ENCODE results near the gene RAX.

RAX gene

DNA sequence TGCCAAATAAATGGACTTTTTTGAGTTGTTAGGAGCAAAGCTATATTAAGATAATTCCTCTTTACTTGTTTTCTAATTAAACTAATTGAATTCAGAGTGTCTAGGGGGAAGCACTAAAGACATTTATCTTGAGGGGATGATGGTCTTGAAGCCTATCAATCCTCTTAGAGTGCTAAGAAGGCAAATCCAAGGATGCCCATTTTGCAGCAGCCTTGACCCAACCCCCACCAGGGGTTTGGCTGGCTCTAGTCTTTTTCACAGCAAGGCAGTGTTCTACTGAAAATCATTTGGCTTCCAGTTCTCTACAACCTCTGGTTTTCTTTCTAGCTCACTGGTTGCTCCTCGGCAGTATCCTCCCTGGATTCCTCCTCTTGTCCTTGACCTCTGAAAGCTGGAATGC lies 6.5 kb upstream of the RAX start:
- no peaks in the 10 kb centered on the region for H3K36me3 ChIP-seq (ENCODE audit: insufficient read depth, low read length)
- H3F3A ChIP-seq (ENCODE audit: low read depth) = no peaks in the 10 kb centered on the region
- H3K4me3 ChIP-seq (ENCODE audit: low read length, poor library complexity, severe bottlenecking) = no peak overlapping the region
- TF ChIP-seq, protein P1, sequence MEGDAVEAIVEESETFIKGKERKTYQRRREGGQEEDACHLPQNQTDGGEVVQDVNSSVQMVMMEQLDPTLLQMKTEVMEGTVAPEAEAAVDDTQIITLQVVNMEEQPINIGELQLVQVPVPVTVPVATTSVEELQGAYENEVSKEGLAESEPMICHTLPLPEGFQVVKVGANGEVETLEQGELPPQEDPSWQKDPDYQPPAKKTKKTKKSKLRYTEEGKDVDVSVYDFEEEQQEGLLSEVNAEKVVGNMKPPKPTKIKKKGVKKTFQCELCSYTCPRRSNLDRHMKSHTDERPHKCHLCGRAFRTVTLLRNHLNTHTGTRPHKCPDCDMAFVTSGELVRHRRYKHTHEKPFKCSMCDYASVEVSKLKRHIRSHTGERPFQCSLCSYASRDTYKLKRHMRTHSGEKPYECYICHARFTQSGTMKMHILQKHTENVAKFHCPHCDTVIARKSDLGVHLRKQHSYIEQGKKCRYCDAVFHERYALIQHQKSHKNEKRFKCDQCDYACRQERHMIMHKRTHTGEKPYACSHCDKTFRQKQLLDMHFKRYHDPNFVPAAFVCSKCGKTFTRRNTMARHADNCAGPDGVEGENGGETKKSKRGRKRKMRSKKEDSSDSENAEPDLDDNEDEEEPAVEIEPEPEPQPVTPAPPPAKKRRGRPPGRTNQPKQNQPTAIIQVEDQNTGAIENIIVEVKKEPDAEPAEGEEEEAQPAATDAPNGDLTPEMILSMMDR (conservative IDR thresholded peaks at IDR 0.05; ENCODE audit: low read length) = no peak
- TF ChIP-seq EZH2phosphoT487 (IDR thresholded peaks at IDR 0.05; ENCODE audit: borderline replicate concordance) = no peak
- no peaks in the 10 kb centered on the region for H3K4me1 ChIP-seq (ENCODE audit: insufficient read depth, low read length, poor library complexity, severe bottlenecking)
- H3K9ac ChIP-seq (ENCODE audit: low read depth, low read length, poor library complexity, severe bottlenecking) = no peak overlapping the region
- no peak overlapping the region for H3K4me2 ChIP-seq (ENCODE audit: low read depth, low read length, poor library complexity, severe bottlenecking)
- no peaks in the 10 kb centered on the region for H3K9me2 ChIP-seq (replicated peaks; ENCODE audit: low read depth, low read length)
- H3K9me3 ChIP-seq (ENCODE audit: insufficient read depth, low read depth, low read length) = no peaks in the 10 kb centered on the region
- H3K79me2 ChIP-seq (ENCODE audit: insufficient read depth, low read length) = no peaks in the 10 kb centered on the region
- no peaks in the 10 kb centered on the region for H3K27me3 ChIP-seq (ENCODE audit: insufficient read depth, low read length, poor library complexity, severe bottlenecking)
- H4K20me1 ChIP-seq (ENCODE audit: insufficient read depth, low read length, poor library complexity, severe bottlenecking) = no peaks in the 10 kb centered on the region
- no peak overlapping the region for H2AFZ ChIP-seq (ENCODE audit: low read length)

DNA sequence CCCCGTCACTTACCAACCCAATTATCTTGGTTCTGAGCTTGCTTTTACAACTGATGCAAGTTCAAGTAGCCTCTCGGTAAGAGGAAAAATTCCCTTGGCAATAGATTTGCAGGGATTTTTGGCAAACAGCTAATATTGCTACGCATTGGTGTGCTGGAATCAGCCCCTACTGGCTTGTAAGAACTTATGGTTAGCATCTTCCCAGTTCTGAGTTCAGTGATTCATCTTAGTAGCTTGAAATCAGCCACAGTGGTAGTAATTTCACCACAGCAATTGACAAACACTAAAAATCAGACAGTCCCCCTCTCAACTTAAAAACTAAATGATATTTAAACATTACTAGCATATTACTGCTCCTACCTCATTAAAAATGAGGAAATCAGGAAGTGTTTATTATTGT lies 5.9 kb upstream of the RAX start:
- Histone ChIP-seq H3K9ac (ENCODE audit: low read depth, low read length, poor library complexity, severe bottlenecking) (no peak overlapping the region), H3K9me2 (replicated peaks; ENCODE audit: low read depth, low read length) (no peaks in the 10 kb centered on the region), H3K4me2 (ENCODE audit: low read depth, low read length, poor library complexity, severe bottlenecking) (no peak overlapping the region), H3K4me3 (ENCODE audit: low read length, poor library complexity, severe bottlenecking) (no peak overlapping the region), H3K9me3 (ENCODE audit: insufficient read depth, low read depth, low read length) (no peaks in the 10 kb centered on the region), H3K79me2 (ENCODE audit: insufficient read depth, low read length) (no peaks in the 10 kb centered on the region), H4K20me1 (ENCODE audit: insufficient read depth, low read length, poor library complexity, severe bottlenecking) (no peaks in the 10 kb centered on the region), H2AFZ (ENCODE audit: low read length) (no peak overlapping the region), H3F3A (ENCODE audit: low read depth) (no peaks in the 10 kb centered on the region), H3K36me3 (ENCODE audit: insufficient read depth, low read length) (no peaks in the 10 kb centered on the region), H3K4me1 (ENCODE audit: insufficient read depth, low read length, poor library complexity, severe bottlenecking) (no peaks in the 10 kb centered on the region), H3K27me3 (ENCODE audit: insufficient read depth, low read length, poor library complexity, severe bottlenecking) (no peaks in the 10 kb centered on the region)
- TF ChIP-seq EZH2phosphoT487 (IDR thresholded peaks at IDR 0.05; ENCODE audit: borderline replicate concordance) = no peak
- TF ChIP-seq, protein P1 (conservative IDR thresholded peaks at IDR 0.05; ENCODE audit: low read length) = no peak

DNA sequence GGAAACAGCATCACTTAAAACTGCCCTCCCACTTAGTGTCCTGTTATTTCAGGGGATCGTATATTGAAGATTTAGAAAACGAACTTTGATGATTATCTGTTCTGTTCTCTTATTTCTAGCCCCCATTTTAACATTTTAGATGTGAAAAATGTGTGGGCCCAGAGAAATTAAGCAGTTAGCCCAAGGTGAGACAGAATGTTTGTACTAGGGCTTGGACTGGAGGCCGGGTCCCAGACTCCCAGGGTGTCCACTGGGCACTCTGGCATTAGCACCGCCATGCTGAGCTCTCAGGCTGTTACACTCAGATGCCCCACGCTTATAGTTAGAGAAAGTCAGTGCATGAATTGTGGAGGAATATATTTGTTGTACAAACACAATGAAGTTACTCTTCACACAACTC lies 5.5 kb upstream of the RAX start:
- H3K36me3 ChIP-seq (ENCODE audit: insufficient read depth, low read length) = no peaks in the 10 kb centered on the region
- no peaks in the 10 kb centered on the region for H3K4me1 ChIP-seq (ENCODE audit: insufficient read depth, low read length, poor library complexity, severe bottlenecking)
- TF ChIP-seq, protein P1 (conservative IDR thresholded peaks at IDR 0.05; ENCODE audit: low read length) = no peak
- TF ChIP-seq EZH2phosphoT487 (IDR thresholded peaks at IDR 0.05; ENCODE audit: borderline replicate concordance) = no peak
- H3K4me3 ChIP-seq (ENCODE audit: low read length, poor library complexity, severe bottlenecking) = no peak overlapping the region
- H3K9ac ChIP-seq (ENCODE audit: low read depth, low read length, poor library complexity, severe bottlenecking) = no peak overlapping the region
- no peaks in the 10 kb centered on the region for H3K27me3 ChIP-seq (ENCODE audit: insufficient read depth, low read length, poor library complexity, severe bottlenecking)
- H4K20me1 ChIP-seq (ENCODE audit: insufficient read depth, low read length, poor library complexity, severe bottlenecking) = no peaks in the 10 kb centered on the region
- H3K9me3 ChIP-seq (ENCODE audit: insufficient read depth, low read depth, low read length) = no peaks in the 10 kb centered on the region
- no peaks in the 10 kb centered on the region for H3K79me2 ChIP-seq (ENCODE audit: insufficient read depth, low read length)
- no peaks in the 10 kb centered on the region for H3K9me2 ChIP-seq (replicated peaks; ENCODE audit: low read depth, low read length)
- H3K4me2 ChIP-seq (ENCODE audit: low read depth, low read length, poor library complexity, severe bottlenecking) = no peak overlapping the region
- H3F3A ChIP-seq (ENCODE audit: low read depth) = no peaks in the 10 kb centered on the region
- H2AFZ ChIP-seq (ENCODE audit: low read length) = no peak overlapping the region

Data from Loucy (cell line).